CD4-positive, alpha-beta T cell treated with Interleukin-4 for 4 hours (primary cell): ENCODE results near the gene MYL11.
"Not testable (repeated sequence)": the region's sequence is repeated elsewhere in the genome, so short reads cannot be mapped to it uniquely, and the experiment has no call there.

Source experiments
- DNase-seq: peaks from one replicate; pipeline ENCODE4 v3.0.0-alpha.2; 2020

Gene MYL11, protein sequence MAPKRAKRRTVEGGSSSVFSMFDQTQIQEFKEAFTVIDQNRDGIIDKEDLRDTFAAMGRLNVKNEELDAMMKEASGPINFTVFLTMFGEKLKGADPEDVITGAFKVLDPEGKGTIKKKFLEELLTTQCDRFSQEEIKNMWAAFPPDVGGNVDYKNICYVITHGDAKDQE

DNA sequence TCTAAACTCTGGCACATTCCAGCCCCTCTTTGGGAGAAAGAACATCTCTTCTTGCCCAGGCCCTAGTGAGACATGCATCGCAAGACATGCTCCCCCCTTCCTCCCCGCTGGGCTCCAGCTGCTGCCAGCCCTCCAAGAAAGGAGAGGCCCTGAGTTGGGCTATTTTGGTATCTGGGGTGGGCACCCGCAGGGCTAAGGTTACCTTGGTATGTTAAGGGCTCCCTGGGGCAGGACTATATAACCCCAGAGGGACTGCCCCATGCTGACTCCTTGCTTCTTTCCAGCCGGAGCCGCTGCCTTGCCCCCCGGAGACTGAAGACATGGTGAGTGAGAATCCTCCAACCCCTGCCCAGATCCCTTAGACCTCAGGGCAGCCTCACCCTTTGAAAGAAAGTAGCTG, at the start of gene MYL11:
Gene MYL11 (plus strand): TSS at position 265 of the 400 bp plus-strand sequence. CDS start 56 bp downstream, at position 321.
- DNase-seq: no peak

DNA sequence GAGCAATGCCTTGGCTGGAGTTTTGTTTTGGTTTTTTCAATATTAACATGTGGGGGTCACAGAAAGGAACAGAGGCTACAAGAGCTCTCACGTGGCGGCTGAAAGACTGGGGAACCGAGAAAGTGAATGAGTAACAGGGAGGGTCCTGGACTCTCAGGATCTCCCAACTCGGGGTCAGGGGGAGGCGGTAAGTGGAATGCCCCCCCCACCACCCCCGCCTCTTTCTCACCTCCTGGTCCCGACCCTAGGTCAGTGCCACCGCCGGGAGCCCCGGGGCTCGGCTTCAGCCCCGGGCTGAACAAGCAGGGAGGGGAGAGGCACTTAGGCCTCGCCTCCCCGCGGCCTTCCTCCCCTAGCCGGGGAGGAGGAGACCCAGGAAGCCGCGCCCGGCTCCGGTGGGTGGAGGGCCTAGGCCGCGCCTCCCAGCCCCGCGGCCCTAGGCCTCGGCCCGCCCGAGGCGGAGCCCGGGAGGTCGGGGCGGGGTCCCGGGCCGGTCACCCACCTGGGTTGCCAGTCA, 40.1 kb upstream of the MYL11 start:
- peak; percentile 81 for DNase-seq

DNA sequence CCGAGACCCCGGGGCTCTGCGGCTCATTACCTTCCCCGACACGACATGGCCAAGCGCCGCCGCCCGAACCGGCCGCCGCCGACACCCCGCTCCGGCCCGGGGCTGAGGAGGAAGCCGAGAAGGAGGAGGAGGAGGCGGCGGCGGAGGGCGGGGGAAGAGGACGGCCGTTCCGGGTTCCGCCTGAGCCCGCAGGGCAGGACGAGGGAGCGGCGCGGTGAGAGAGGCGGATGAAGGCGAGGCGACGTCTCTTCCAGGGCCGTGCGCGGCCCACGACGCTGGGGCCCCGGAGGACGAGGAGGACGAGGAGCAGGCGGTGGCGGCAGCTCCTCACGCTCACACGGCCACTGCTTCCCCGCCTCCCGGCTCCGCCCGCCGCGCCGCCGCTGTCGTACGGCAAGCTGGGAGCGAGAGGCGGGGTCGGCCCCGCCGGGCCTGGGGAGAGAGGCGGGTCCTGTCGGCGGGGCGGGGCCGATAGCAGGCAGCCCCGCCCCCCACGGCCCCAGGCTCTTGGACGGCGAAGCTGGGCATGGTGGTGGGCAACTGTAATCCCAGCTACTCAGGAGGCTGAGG, 39.5 kb upstream of the MYL11 start:
- peak; percentile 71 for DNase-seq

DNA sequence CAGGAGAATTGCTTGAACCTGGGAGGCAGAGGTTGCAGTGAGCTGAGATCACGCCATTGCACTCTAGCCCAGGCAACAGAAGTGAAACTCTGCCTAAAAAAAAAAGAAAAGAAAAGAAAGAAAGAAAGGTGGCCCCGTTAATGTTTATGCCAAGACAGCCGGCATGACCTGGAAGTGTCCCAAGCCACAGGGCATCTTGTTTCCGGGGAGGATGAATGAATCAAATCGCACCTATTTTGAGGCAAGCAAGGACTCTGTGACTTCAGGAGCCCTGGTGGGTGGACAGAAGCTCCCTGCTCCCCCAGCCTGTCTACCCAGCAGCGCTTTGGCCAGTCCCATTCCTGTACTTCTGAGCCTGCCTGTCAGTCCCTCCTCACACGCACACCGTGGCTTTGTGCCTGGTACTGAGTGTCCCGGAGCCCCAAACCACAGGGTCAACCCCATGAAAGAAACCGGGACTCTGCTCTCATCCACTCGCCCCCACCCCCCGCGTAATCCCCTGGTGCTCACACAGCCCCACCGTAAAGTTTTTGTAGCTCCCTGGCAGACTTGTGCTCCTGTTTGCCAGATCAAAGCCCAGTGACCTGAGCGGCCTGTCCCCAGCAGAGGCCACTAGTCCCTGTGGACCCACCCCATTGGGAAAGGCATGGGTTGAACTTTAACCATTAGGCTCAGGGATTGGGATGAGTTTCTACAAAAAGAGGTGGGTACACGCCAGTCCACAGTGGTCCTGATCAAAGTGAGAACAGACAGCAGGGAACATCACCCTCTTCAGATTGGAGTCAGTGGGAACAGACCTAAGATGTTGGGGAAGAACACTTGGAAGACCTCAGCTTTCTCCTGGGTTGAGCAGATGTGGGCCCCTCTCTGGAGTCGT, 38.8 kb upstream of the MYL11 start:
- DNase-seq: peak; percentile 30

DNA sequence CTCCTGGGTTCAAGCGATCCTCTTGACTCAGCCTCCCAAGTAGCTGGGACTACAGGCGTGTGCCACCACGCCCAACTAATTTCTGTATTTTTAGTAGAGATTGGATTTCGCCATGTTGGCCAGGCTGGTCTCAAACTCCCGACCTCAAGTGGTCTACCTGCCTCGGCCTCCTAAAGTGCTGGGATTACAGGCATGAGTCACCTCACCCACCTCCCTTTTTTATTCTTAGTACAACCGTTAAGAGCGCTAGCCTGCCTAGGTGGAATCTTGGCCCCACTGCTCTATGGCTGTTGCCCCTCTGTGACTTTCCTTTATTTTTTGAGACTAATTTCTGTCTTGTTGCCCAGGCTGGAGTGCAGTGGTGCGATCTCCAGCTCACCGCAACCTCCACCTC, 36.6 kb upstream of the MYL11 start:
- DNase-seq: not testable (repeated sequence)

DNA sequence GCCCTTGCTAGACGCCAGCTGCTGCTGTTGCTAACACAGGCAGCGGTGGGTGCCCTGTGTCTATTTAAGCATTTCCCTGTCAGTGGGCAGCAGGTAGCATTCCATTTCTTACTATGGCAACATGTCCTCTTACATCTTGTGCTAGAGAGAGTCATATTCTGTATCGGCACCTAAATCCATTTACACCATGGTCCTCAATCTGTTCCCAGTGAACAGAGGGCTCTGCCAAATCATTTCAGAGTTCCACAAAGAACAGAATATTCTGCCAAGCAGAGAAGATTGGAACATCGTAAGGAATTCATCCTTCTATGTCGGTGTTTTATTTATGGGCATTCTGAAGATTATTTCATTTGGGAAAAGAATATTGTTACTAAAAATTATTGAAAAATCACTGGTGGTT, 35.9 kb upstream of the MYL11 start:
- not testable (repeated sequence) for DNase-seq

DNA sequence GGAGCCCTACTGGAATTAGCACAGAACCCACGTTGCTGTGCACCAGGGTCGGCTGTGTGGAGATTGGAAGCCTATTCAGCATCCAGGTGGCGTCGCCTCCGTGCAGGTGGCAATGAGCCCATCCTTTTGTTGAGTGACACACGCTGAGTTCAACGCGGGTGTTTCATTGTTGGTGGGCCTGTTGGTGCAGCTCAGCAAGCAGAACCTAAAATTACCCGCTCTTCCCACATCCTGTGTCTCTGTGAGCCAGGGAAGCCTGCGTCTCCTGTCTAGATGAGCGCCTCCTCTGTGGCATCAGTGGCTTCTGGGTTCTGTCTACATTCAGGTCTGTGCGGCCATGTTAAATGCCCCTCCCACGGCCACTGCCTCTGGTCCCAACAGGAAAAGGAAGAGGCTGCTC, 34.0 kb upstream of the MYL11 start:
- no peak for DNase-seq

DNA sequence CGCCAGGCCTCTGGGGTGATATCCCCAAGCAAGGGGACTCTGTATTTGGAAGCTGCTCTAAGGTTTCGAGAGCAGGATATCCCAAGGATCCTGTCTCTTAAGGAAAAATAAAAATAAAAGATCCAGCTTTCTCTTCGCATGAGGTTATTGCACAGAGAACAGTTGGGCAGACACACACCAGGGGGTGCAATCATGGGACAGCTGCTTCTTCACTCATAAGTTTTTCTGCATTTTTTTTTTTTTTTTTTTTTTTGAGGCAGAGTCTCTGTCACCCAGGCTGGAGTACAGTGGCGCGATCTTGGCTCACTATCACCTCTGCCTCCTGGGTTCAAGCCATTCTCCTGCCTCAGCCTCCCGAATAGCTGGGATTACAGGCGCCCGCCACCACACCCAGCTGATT, 32.6 kb upstream of the MYL11 start:
- DNase-seq: not testable (repeated sequence)

DNA sequence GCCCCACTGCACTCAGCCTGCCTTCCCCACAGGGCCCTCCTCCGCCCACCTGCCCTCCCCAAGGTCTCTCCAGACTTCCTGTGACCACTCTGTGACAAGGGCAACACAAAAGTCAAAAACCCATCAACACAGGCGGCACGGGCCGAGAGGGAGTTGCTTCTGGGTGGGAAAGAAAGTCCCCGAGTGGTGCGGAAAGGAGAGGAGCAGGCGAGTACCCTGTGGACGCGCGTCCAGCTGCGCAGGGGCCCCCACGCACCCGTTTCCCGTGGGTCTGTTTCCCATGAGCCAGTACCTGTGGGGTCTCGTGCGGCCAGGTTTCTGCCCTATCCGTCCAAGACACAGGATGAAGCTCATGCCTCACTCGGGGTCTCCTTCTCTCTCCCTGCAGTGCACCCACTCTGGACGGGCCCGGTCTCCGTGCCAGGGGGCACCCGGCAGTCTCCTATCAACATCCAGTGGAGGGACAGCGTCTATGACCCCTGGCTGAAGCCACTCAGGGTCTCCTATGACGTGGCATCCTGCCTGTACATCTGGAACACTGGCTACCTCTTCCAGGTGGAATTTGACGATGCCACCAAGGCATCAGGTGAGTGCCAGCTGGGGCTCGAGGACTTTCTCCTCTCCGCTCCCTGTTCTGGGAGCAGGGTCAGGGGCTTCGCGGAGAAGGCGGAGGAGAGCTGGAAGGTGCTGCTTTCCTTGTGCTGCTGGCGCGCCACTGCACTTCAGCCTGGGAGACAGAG, 31.7 kb upstream of the MYL11 start:
- no peak for DNase-seq

DNA sequence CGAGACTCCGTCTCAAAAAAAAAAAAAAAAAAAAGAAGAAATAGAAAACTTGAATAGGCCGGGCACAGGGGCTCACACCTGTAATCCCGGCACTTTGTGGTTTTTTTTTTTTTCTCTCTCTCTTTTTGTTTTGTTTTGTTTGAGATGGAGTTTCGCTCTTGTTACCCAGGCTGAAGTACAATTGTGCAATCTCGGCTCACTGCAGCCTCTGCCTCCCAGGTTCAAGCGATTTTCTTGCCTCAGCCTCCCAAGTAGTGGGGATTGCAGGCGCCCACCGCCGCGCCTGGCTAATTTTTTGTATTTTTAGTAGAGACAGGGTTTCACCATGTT, 31.1 kb upstream of the MYL11 start:
- not testable (repeated sequence) for DNase-seq

DNA sequence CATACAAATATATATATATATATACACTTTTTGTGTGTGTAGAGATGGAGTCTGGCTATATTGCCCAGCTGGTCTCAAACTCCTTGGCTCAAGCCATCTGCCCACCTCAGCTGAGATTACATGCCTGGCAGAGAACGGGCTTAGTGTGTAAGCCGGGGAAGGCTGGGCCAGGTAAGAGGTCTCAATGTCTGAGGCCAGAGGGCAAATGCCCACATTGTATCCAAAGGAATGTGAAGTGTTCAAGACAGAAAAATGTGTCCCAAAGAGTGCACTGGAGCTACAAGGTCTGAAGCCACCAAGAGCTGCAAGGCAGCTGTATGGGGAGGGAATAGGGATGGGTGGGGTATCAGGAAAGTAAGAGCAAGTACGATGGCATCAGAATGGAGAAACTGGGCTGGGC, 28.3 kb upstream of the MYL11 start:
- no peak for DNase-seq

DNA sequence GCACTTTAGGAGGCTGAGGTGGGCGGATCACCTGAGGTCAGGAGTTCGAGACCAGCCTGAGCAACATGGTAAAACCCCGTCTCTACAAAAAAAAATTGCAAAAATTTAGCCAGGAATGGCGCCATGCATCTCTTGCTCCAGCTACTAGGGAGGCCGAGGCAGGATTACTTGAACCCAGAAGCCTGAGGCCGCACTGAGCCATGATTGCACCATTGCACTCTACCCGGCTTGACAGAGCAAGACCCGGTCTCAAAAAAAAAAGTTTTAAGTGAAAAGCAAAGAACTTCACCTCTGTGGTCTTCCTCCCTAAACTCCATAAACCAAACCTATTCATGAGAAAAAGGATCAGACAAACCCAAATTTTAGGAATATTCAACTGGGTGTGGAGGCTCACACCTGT, 26.5 kb upstream of the MYL11 start:
- no peak for DNase-seq

DNA sequence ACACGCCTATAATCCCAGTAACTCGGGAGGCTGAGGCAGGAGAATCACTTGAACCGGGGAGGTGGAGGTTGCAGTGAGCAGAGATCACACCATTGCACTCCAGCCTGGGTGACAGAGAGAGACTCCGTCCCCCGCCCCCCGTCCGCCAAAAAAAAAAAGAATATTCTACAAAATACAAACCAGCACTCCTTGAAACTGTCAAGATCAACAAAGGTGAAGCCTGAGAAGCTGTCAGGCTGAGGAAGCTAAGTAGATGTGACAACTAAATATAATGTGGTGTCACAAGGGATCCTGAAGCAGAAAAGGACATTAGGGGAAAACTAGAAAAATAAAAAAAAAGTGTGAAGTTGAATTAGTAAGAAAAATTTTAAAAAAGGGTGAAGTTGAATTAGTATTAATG, 25.7 kb upstream of the MYL11 start:
- no peak for DNase-seq

DNA sequence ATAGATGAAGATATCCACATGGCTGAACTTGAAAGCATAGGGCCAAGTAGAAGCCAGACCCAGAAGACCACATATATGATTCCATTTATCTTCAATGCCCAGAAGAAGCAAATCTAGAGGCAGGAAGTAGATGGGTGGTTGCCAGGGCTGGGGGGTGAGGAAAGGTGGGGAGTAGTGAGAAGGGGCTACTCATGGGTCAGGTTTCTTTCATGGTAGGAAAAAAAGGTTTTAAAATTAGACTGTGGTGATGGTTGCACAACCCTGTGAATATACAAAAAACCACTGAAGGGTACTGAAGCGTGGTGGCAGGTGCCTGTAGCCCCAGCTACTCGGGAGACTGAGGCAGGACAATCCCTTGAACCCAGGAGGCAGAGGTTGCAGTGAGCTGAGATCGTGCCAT, 24.9 kb upstream of the MYL11 start:
- DNase-seq: no peak

DNA sequence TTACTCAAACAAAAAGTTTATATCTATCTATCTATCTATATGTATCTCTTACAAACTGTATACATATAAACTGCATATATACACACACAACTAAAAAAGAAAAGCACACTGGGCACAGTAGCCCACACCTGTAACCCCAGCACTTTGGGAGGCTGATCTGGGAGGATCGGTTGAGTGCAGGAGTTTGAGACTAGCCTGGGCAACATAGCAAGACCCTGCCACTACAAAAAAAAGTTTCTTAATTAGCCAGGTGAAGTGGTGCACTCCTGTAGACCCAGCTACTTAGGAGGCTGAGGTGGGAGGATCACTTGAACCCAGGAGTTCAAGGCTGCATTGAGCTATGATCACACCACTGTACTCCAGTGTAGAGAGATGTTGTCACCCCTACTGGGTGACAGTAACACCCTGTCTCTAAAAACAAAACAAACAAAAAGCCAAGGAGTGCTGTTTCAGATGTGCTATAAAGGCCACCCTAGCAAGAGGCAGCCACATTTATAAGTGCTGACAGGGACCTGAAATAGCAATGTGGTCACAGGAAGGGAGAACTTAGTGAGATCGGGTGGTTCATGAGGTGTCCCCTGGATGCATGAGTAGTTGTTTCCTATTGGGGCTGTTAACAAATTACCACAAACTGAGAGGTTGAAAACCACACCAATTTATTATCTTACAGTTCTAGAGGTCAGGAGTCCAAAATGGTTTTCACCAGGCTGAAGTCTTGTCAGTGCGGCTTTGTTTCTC, 24.3 kb upstream of the MYL11 start:
- peak; percentile 62 for DNase-seq

DNA sequence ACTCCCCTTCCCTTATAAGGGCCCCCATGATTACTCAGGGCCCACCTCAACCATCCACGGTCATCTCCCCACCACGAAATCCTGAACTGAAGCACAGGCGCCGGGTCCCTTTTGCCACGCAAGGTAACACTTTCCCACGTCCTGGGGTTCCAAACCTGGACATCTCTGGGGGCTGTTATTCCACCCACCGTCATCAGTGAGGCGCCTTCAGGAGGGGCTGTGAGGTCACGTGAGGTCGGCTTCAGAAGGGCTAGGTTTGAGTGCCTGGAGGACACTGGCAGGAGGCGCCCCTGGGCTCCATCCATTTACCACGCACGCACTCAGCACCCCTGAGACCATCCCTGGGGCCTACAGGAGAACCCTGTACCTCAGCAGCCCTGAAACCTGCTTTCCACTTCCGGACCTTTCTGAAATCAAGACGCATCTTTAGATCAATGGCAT, 23.6 kb upstream of the MYL11 start:
- DNase-seq: no peak

DNA sequence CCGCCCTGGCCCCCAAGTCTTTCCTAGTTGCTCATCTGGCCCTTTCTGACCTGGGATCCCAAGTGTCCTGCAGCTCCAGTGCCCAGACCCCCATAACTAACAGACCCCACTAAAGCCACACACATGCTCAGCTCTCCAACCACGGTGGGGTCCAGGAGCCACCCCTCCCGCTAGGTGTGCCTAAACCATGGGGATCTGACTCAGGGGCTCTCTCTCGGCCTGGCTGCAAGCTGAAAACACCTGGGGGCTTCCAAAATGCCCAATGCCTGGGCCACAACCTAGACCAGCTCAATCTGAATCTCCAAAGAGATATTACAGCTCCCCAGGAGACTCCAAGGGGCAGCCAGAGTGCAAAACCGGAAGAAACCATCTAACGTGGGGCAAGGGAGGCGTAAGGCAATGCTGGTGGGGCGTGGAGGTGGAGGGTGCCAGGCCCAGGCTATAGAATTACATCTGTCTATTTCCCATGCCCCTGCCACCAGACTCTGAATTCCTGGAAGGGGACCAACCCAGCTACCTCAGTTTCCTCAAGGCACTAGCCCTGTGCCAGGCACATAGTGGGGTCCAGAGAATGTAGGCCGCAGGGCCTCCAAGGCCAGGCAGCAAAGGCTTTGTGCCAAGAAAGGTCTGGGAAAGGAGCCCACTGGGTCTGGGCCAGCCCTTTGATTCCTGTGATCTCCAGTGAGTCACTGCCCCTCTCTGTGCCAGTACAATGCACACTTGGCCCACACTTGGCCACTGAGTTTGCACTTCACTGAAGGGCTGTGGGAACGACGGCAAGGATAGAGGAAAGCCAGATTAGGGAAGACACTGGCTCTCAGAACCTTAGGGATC, 22.8 kb upstream of the MYL11 start:
- DNase-seq: no peak

DNA sequence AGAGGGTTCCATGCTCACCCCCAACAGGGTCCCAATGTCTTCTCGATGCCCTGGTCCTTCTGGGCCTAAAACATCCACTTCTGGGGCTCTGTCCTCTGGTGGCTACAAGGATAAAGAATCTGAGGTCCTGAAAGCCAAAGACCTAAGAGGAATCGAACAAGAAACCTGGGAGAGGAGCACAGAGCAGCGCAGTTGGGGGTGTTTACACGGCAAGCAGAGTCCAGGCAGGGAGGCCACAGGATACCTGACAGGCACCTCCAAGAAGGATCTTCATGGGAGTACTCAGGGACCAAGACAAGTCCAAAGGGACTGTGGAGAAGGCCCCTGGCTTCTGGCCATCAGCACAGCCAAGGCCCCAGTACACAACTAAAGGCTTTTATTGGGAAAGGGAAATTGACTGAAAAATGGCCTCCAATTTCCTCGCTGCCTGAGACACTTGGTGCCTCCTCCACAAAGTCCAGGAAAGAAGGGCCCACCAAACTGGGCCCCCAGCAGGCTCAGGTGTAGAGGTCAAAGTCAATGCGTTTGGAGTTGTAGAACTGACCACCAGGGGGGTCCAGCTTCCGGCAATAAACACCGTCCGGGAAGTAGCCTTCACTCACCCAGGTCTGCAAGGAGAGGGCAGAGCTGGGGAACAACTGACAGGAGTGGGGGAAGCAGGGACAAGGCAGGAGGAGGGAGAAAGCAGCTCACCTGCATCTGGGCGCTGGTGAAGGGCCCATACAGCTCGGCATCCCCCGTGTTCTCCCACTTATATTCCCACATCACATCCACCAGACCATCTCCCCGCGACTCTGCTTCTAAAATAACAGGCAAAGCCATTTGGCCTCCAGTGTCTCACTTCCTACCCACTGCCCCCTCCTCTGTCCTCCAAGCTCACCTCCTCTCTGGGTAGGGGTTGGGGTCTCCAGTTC, 21.9 kb upstream of the MYL11 start:
- DNase-seq: no peak

DNA sequence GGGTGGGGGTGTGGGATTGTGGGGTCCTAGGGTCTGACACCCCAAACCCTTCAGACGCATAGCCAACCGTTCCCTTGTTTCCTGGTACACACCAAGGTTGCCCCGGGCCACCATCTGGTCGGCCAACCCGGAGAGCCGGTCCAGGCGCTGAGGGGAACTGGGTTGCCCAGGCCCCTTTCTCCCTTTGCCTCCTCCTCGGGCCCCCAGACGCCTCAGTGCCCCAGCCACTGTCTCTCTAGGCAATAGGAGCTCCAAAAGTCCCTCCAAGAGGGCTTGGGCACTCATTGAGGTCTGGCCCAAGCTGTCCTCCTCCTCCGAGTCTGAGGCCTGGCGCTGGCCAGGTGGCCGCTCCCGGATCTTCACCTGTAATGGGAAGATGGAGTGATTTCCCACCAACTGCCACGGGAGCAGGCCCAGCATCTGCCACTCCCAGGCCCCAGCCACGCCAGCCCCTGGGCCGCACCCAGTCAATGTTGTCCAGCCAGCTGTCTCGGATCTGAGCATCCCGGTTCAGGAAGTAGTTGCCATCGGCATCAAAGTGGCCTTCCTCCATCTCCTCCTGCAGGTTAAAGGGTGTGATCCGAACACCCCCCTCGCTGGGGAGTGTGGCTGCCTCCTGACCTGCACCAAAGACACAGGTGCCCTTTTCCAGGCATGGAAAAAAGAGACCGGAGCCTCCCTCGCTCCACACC, 21.0 kb upstream of the MYL11 start:
- DNase-seq: no peak
